Activated T-cell treated with anti-CD3 and anti-CD28 coated beads, Interleukin-2, amount 50 U/mL, for 24 hours (primary cell): ENCODE measurements around the gene MAML1.

ENCODE experiments used
- DNase-seq: peaks from one replicate; pipeline ENCODE4 v3.0.0-alpha.2; 2020
- H3K27ac Mint-ChIP-seq: 2 replicates; pipeline ENCODE4 v1.8.0; 2020; ENCODE audit warnings: mild to moderate bottlenecking, mixed read lengths
- H3K27me3 Mint-ChIP-seq: 2 replicates; pipeline ENCODE4 v1.8.0; 2020; ENCODE audit warnings: mixed read lengths
- H3K36me3 Mint-ChIP-seq: 2 replicates; pipeline ENCODE4 v1.8.0; 2020; ENCODE audit warnings: low read depth, mixed read lengths
- H3K4me1 Mint-ChIP-seq: 2 replicates; pipeline ENCODE4 v1.8.0; 2020; ENCODE audit warnings: low read depth, mixed read lengths
- H3K4me3 Mint-ChIP-seq: 2 replicates; pipeline ENCODE4 v1.8.0; 2020; ENCODE audit warnings: mild to moderate bottlenecking, moderate library complexity, mixed read lengths
- H3K9me3 Mint-ChIP-seq: 2 replicates; pipeline ENCODE4 v1.8.0; 2020; ENCODE audit warnings: mixed read lengths

The MAML1 gene

DNA sequence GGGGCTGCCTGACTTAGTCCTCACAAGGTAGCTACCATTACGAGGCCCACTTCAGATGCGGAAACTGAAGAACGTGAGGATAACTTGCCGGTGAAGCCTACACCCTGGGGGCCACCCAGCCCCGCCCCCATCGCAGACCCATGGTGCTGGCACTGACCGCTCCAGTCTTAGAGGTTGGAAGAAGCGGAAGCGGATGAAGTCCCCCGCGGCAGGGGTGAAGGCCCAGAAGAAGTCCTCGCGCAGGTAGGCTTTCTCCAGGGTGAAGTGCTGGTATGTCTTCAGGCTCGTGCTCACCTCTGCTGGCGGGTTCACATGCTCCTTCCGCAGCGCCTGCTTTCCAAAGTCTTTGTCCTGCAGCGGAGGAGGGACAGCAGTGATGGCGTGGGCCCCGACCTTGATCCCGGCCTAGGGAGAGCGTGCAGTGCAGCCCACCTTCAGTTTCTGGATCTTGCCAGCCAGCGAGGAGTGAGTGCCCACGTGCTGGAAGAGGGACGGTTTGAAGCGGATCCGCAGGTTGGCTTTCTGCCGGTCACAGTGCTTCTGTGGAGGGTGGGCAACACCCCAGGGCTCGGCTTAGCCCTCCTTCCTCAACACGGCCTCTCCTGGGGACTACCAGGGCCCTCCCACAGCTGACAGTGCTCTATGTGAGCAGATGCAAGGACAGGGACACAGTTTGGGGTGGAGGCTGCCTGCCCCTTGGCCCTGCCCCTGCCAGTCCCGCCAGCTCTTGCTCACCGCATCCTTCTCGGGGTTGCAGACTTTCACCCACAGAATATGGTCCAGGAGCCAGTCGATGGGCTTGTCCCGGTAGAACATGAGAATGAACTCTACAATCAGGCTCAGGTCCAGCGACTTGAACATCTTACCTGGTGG, 66.4 kb downstream of the MAML1 start:
- Mint-ChIP-seq H3K4me1 (peaks cover 41% of the 10 kb centered on the region), H3K9me3 (no peaks in the 10 kb centered on the region)

DNA sequence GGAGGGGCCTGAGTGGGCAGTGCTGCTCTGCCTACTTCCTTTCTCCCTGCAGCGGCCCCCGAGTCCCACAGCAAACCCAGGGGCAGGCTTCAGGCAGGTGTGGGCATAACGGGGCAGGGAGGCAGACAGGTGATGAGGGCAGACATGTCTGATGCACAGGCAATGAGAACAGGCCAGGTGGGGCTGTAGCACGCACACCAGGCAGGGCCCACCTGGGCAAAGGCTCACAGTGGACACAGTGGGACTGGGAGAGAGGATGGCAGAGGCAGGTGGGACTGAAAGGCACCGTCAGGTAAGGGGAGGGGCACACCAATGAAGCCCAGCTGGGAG, 67.0 kb downstream of the MAML1 start:
- Mint-ChIP-seq H3K36me3 (peaks cover 34% of the 10 kb centered on the region), H3K27ac (no peak overlapping the region), H3K4me3 (no peak overlapping the region), H3K9me3 (no peaks in the 10 kb centered on the region), H3K27me3 (no peaks in the 10 kb centered on the region), H3K4me1 (peaks cover 41% of the 10 kb centered on the region)
- DNase-seq, result no peak

More for the DNA sequence above, 66.4 kb downstream of the MAML1 start:
- Mint-ChIP-seq H3K36me3 (peaks cover 34% of the 10 kb centered on the region), H3K27ac (no peak overlapping the region), H3K27me3 (no peaks in the 10 kb centered on the region), H3K4me3 (no peak overlapping the region)
- DNase-seq, result no peak

DNA sequence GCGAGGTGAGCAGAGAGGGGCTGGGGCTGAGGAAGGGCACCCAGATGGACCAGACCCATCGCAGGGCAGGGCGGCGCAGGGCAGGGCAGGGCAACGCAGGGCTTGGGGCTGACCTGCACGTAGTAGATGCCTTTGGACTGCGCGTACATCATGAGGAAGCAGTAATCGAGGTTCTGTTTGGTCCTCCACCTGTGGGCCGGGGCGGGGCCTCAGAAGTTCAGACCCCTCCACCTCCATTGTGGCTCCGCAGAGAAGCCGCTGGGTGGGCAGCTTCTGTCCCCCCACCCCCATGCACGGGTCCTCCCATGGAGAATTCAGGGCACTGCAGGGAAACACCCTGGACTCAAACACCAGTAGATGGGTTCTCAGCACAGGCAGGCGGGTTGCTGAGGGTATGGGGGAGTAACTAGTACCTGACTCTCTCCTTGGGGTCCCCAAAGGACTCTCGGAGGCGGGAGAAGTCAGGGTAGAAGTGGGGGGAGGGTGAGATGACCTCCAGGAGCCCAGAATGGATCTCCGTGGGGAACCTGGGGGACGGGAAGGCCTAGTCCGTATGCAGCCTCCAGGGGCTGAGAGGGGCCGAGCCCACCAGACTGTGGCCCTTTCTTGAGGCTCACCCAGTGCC, 67.6 kb downstream of the MAML1 start:
- no peaks in the 10 kb centered on the region for H3K9me3 Mint-ChIP-seq
- no peak overlapping the region for H3K27ac Mint-ChIP-seq
- no peak overlapping the region for H3K4me3 Mint-ChIP-seq
- H3K36me3 Mint-ChIP-seq, result peaks cover 34% of the 10 kb centered on the region
- no peak for DNase-seq
- peaks cover 41% of the 10 kb centered on the region for H3K4me1 Mint-ChIP-seq
- no peaks in the 10 kb centered on the region for H3K27me3 Mint-ChIP-seq

DNA sequence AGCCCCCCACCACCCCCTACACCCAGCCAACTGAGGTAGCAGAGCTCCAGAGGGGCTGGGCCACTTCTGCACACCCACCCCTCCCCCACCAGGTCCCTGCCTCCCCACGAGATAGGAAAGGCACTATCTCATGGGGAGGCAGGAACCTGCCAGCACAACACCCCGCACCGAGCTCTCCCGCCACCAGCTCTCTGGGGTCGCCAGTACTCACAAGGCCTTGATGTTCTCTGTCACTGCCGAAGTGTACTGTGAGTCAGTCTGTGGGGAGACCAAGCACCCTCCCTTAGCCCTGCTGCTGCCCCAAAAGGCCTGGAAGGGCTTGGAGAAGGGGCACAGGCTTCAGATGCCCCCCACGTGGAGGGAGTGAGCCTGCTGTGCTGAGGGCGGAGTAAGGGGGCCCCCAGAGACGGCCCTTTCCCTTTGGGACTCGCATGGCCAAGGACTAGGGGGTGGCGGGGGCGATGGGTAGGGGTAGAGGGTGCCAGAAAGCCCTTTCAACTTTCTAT, 68.1 kb downstream of the MAML1 start:
- Mint-ChIP-seq H3K27ac (no peak overlapping the region), H3K27me3 (no peaks in the 10 kb centered on the region), H3K4me3 (no peak overlapping the region), H3K4me1 (peaks cover 43% of the 10 kb centered on the region), H3K36me3 (peaks cover 34% of the 10 kb centered on the region), H3K9me3 (no peaks in the 10 kb centered on the region)
- DNase-seq, result no peak

DNA sequence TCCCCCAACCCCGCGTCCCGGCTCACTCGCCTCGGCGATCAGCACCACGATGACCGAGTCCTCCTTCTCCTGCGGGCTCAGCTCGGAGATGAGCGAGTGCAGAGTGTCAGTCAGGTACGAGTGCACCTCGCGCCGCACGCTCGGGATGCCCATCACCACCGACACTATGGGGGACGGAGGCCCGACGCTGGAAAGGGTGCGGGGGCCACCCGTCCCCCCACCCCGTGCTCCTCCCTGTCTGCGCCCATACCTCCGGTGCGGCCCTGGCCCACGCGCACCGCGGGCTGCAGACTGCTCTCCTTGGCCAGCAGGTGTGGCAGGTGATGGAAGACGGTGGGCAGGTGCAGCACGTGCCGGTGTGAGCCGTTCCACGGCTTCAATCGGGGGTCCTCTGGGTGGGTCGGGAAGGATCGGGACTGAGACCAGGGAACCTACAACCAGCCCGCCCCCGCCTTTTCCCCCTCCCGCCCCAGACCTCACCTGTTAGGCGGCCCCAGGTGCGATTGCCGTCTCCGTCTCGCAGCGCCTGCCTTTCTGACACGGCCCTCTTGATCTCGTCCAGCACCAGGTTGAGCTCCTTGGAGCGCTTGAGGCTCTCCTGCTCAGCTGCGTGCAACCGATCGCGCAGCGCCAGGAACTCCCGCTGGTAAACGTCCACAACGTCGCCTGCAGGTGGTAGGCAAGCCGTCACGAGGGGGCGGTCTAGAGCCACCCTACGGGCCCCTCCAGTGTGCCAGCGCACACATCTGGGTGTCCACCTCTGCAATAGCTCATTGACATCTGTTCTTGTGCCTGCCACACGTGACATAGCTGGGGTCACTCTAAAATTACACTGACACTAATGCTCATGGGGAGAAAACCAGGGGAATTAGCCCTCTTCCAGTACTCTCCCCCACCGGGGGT, 68.9 kb downstream of the MAML1 start:
- no peak overlapping the region for H3K4me3 Mint-ChIP-seq
- no peaks in the 10 kb centered on the region for H3K27me3 Mint-ChIP-seq
- peak; percentile 91 for DNase-seq
- no peaks in the 10 kb centered on the region for H3K9me3 Mint-ChIP-seq
- no peak overlapping the region for H3K27ac Mint-ChIP-seq
- peaks cover 42% of the 10 kb centered on the region for H3K4me1 Mint-ChIP-seq
- peaks cover 34% of the 10 kb centered on the region for H3K36me3 Mint-ChIP-seq

DNA sequence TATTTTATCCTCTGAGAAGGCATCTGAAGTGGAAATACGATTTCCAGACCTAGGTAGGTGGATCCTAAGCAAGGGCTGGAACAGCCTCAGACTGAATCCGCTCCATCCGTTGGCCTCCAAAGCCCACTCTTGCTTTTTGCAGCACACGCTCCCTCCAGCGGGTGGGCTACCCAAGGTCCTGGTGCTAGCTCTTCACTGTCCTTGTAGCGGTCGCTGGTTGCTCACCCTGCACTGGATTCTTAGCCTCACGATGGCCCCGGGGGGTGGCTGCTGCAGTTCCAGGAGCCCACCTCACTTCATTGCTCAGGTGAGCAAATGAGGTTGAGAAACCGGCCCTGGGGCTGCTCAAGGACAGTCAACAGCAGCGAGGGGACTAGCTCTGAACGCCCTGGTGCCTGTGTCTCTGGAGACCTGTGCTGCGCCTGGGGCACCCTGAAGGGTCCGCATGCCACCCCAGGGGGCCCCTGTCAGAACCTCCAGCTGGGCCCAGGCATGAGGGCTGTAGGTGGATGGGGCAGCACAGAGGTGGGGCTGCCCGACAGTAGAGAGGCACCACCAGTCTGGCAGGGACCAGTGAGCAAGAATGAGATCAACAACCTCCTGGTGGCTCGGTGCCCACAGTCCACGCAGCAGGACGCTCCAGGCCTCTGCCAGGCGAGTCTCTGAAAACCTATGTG, 69.7 kb downstream of the MAML1 start:
- no peaks in the 10 kb centered on the region for H3K27me3 Mint-ChIP-seq
- no peak overlapping the region for H3K4me3 Mint-ChIP-seq
- H3K27ac Mint-ChIP-seq, result no peak overlapping the region
- DNase-seq, result no peak
- H3K36me3 Mint-ChIP-seq, result peaks cover 27% of the 10 kb centered on the region
- H3K9me3 Mint-ChIP-seq, result no peaks in the 10 kb centered on the region
- peaks cover 36% of the 10 kb centered on the region for H3K4me1 Mint-ChIP-seq

- H3K36me3 Mint-ChIP-seq, result peaks cover 25% of the 10 kb centered on the region
- no peak overlapping the region for H3K27ac Mint-ChIP-seq
- no peak for DNase-seq
- no peak overlapping the region for H3K4me3 Mint-ChIP-seq
- no peaks in the 10 kb centered on the region for H3K9me3 Mint-ChIP-seq
- no peaks in the 10 kb centered on the region for H3K27me3 Mint-ChIP-seq
- H3K4me1 Mint-ChIP-seq, result peaks cover 36% of the 10 kb centered on the region
These were observed 70.4 kb downstream of the MAML1 start for GRCh38 chr5:179802950-179803562.

- H3K9me3 Mint-ChIP-seq, result no peaks in the 10 kb centered on the region
- peak; percentile 68 for DNase-seq
- H3K27me3 Mint-ChIP-seq, result no peaks in the 10 kb centered on the region
- H3K4me3 Mint-ChIP-seq, result peak overlapping the region; percentile 83
- H3K27ac Mint-ChIP-seq, result peak overlapping the region; percentile 81
- H3K4me1 Mint-ChIP-seq, result peaks cover 39% of the 10 kb centered on the region
- peaks cover 18% of the 10 kb centered on the region for H3K36me3 Mint-ChIP-seq
These were observed 71.3 kb downstream of the MAML1 start for GRCh38 chr5:179803651-179804554.

DNA sequence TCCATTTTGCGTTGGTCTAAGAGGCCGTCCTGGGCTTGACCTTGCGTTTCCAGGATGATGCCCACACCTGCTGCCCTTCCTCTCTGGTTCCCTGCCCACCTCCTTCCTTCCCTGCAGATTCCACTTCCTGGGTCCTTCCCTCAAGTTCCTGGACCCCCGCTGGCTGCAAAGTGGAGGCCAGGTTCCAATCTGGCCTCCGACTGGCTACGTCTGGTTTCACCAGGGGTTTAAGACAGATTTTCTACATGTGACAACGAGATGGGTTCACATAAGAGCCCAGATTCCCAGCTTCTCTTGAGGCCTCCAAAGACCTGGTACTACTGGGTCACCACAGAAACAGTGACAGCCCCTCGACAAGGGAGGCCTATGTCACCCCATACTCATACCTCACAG, 71.9 kb downstream of the MAML1 start:
- DNase-seq, result no peak
- H3K4me1 Mint-ChIP-seq, result peaks cover 39% of the 10 kb centered on the region
- H3K9me3 Mint-ChIP-seq, result no peaks in the 10 kb centered on the region
- peak overlapping the region; percentile 83 for H3K4me3 Mint-ChIP-seq
- no peaks in the 10 kb centered on the region for H3K27me3 Mint-ChIP-seq
- H3K27ac Mint-ChIP-seq, result peak overlapping the region; percentile 44
- H3K36me3 Mint-ChIP-seq, result peaks cover 11% of the 10 kb centered on the region

DNA sequence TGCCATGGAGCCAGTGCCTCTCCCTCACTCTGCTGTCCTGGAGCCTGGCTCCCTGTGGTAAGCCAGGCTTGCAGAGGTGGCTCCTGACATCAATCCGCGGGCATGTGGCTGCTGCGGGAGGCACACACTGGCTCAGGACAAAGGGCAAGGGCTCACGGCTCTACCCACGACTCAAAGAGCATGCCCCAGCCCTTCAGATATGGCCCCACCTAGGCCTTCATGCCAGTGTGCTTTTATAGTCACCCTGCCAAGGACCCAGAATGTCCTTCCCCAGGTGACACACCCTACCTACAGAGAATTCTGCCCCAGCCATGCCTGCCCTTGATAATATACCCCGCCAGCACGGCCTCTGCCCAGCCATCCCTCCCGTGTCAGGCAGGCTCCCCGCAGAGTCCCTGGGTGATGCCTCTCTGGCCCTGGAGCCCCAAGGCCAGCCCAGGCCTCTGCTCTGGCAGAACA, 72.5 kb downstream of the MAML1 start:
- H3K36me3 Mint-ChIP-seq, result peaks cover 7% of the 10 kb centered on the region
- peaks cover 39% of the 10 kb centered on the region for H3K4me1 Mint-ChIP-seq
- no peaks in the 10 kb centered on the region for H3K27me3 Mint-ChIP-seq
- peak overlapping the region; percentile 83 for H3K4me3 Mint-ChIP-seq
- DNase-seq, result no peak
- H3K27ac Mint-ChIP-seq, result peak overlapping the region; percentile 81
- H3K9me3 Mint-ChIP-seq, result no peaks in the 10 kb centered on the region

DNA sequence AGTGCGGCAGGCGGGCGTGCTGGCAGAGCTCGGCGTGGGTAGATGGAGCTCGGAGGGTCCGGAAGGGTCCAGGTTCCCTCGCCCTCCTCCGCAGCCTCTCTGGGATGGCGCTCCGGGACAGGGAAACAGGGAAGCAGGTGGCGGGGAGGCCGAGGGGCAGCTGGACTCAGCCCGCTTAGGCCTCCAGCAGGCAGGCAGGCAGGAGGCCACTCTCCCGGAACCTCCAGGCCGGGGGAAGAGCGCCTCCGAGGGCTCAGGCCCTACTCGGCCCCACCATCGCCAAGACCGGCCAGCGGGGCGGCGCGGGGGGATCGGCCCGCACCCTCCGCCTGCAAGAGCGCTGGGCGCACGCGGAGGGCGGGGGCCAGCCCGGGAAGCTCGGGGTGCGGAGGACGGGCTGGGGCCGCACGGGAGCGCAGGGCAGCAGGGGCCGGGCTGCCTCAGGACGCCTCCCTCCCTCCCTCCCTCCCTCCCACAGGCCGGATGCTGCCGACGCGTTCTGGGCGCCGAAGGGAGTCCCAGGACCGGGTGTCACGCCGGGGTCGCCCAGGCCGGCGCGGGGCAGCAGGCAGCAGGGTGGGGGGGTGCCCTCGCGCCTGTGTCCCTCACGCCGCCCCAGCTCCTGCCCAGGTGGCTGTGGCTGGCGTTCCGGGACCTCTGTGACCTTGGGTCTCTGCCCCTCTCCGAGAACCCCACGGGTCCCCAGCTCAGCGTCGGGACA, 73.1 kb downstream of the MAML1 start:
- Mint-ChIP-seq H3K36me3 (peaks cover 11% of the 10 kb centered on the region), H3K9me3 (no peaks in the 10 kb centered on the region), H3K4me3 (peak overlapping the region; percentile 83), H3K27ac (peak overlapping the region; percentile 81), H3K27me3 (no peaks in the 10 kb centered on the region), H3K4me1 (peaks cover 39% of the 10 kb centered on the region)
- no peak for DNase-seq

GRCh38 chr5:179806250-179807048, 73.8 kb downstream of the MAML1 start, which contains the start of gene MGAT4B:
Gene MGAT4B, minus strand, starts transcription at chr5:179806866. Its CDS starts 283 bp downstream, at chr5:179806583.
- Mint-ChIP-seq H3K36me3 (peaks cover 11% of the 10 kb centered on the region), H3K4me3 (peak within 1 kb of the TSS; percentile 73), H3K9me3 (no peaks in the 10 kb centered on the region), H3K27ac (no peak within 1 kb of the TSS), H3K27me3 (no peaks in the 10 kb centered on the region), H3K4me1 (peaks cover 39% of the 10 kb centered on the region)
- DNase-seq, result peak; percentile 80
